Measurements from ENCODE around the gene COL15A1. TPM values are rescaled to one million over a fixed set of nuclear protein-coding genes. Genes with fewer than 3 reads are reported as not detected.

The COL15A1 gene
- total RNA-seq, 6 experiments from 2014 or later, result 0.07 to 0.58 (median 0.11) TPM; not detected in 2

GRCh38 chr9:99039505-99040182, 95.9 kb downstream of the COL15A1 start:
- 15% methylated on average over 2 of the region's 2 CpGs for WGBS (ENCODE audit: insufficient coverage, low coverage, low lambda C conversion rate, missing lambda C conversion rate)
- no peaks in the 10 kb centered on the region for H3K9me3 ChIP-seq
- no peak for DNase-seq
- no peak overlapping the region for H3K4me3 ChIP-seq
- no peak overlapping the region for H3K27ac ChIP-seq
- TF ChIP-seq POLR2A (IDR thresholded peaks at IDR 0.05) (no peak), CTCF (IDR thresholded peaks at IDR 0.05) (no peak)
- no peaks in the 10 kb centered on the region for H3K27me3 ChIP-seq
- ATAC-seq, result peak in 1 of 4 donors; percentile 12
- H3K36me3 ChIP-seq, result no peaks in the 10 kb centered on the region
- intact Hi-C loops (cut with DNase I), result no loop called here
- no peaks in the 10 kb centered on the region for H3K4me1 ChIP-seq

- H3K4me1 ChIP-seq, result no peaks in the 10 kb centered on the region
- TF ChIP-seq POLR2A (IDR thresholded peaks at IDR 0.05) (no peak), CTCF (IDR thresholded peaks at IDR 0.05) (no peak)
- H3K9me3 ChIP-seq, result no peaks in the 10 kb centered on the region
- H3K4me3 ChIP-seq, result no peak overlapping the region
- H3K27me3 ChIP-seq, result no peaks in the 10 kb centered on the region
- 79% methylated on average over 6 of the region's 10 CpGs for WGBS (ENCODE audit: insufficient coverage, low coverage, low lambda C conversion rate, missing lambda C conversion rate)
- DNase-seq (no peak), ATAC-seq (no peak)
- no peaks in the 10 kb centered on the region for H3K36me3 ChIP-seq
- H3K27ac ChIP-seq, result no peak overlapping the region
- intact Hi-C loops (cut with DNase I), result no loop called here
These were observed 96.7 kb downstream of the COL15A1 start for GRCh38 chr9:99040251-99040900.

DNA sequence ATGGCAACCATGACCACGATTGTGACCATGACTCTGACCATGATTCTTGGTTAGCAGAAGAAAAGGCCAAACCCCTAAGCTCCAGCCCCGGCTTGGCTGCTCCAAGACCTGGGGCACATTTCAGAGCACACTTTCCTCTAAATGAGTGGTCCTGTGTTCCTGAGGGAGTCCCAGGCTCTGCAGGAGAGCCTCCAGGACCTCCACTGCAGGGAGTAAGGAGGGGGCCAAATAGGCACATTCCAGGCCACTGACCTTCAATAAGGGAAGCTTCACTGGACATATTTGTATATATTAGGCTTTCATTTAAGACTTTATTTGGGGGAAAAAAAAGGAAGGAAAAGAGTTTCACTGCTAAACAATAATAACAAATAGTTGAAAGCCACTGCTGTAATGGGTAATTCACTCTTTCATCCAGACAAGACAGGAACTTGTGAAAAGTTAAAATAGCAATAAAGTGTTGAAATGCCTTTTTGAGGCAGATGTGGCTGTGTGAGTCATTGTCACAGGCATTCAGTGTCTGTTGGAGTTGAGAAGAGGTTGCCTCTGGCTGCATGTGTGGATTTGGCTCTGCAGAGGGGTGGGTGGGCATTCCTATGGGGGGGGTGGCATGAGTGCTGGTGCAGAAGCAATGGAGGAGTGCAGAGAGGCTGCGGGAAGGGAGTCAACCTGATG, 97.3 kb downstream of the COL15A1 start:
- H3K27me3 ChIP-seq, result no peaks in the 10 kb centered on the region
- ATAC-seq (peak; percentile 24 to 71 (median 41)), DNase-seq (no peak)
- no peaks in the 10 kb centered on the region for H3K36me3 ChIP-seq
- intact Hi-C loops (cut with DNase I), result no loop called here
- H3K9me3 ChIP-seq, result no peaks in the 10 kb centered on the region
- WGBS (ENCODE audit: insufficient coverage, low coverage, low lambda C conversion rate, missing lambda C conversion rate), result 43% methylated on average over 2 of the region's 3 CpGs
- no peak overlapping the region for H3K27ac ChIP-seq
- H3K4me1 ChIP-seq, result no peaks in the 10 kb centered on the region
- no peak overlapping the region for H3K4me3 ChIP-seq
- TF ChIP-seq POLR2A (IDR thresholded peaks at IDR 0.05) (no peak), CTCF (IDR thresholded peaks at IDR 0.05) (no peak)

DNA sequence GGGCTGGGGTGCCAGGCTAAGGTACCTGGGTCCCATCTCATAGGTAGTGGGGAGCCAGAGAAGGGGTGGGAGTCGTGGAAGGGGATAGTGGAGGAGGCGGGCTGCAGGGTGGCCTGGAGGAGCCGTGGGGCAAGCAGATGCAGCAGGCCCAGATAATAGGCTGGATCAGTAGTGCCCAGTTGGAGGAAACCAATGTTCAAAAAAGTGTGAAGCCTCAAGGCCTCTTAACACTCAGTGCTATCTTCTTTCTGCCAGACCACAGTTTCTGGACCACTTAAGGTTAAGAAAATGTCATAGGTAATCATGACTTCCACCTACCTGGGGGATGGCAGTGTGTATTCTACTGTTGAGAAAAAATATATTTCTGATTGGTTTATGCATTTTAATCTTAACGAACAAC, 97.9 kb downstream of the COL15A1 start:
- WGBS (ENCODE audit: insufficient coverage, low coverage, low lambda C conversion rate, missing lambda C conversion rate), result 64% methylated on average over 4 of the region's 4 CpGs
- Histone ChIP-seq H3K4me3 (no peak overlapping the region), H3K36me3 (no peaks in the 10 kb centered on the region), H3K9me3 (no peaks in the 10 kb centered on the region), H3K4me1 (no peaks in the 10 kb centered on the region), H3K27me3 (no peaks in the 10 kb centered on the region), H3K27ac (no peak overlapping the region)
- ATAC-seq (peak in 1 of 4 donors; percentile 15), DNase-seq (no peak)
- no peak for TF ChIP-seq CTCF (IDR thresholded peaks at IDR 0.05)
- intact Hi-C loops (cut with DNase I), result no loop called here
